GM18861 (cell line): ENCODE measurements around the gene ABLIM3.

Source experiments
- ATAC-seq: cut with Tn5 transposase; IDR thresholded peaks from one replicate; pipeline ENCODE4 v1.9.1; 2021; ENCODE audit not compliant: unreplicated experiment

The ABLIM3 gene

DNA sequence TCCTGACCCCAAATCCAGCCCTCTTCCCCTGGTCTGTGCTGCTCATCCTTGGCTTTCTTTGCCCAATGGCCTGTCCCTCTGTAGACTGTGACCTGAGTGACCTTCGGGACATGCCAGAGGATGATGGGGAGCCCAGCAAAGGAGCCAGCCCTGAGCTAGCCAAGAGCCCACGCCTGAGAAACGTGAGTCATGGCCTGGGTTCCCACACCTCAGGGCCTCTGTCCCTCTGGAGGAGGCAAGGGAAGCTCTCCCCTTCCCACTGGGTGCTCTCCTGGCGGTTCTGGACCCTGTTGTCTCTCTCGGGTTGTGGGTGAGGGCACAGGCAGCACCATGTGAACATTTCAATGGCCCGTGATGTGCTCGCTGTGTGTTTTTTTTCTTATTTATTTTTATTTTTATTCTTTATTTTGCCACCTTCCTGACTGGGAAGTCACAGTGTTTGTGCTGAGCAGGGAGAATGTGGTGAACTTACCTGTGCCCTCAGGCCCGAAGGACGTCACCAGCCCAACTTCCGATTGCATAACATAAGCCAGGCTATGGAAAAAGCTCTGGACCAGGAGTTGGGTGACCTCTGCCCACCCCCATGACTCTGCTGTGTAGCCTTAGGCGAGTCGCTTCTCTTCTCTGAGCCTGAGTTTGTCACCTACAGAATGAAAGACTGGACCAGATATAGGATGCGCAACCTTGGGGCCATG is 159.9 kb downstream of the ABLIM3 start:
- no peak for ATAC-seq

DNA sequence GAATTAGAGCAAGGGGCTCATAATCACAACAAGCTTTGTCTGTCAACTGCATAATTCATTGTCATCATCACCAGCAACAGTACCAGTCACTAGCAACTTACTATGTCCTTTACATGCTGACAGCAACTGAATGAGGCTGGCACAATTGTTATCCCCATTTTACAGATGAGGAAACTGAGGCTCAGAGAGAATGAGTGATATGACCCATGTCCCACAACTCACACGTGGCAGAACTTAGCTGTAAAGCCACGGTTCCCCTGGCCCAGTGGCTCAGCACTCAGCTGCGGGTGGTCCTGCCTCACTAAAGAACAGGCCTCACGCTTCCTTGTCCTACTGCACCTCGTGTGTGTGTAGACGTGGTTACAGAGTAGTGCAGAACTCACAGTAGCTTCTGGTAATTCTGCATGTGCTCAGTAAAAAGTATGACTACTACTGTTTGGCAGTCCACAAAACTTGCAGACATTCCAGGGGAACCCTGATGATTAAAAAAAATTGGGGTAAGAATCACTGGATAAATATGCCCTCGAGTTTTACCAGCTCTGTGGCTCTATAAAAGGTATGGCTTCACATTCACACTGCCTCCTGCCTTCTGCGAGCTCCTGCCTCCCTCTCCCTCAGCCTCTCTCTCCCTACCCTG is 160.6 kb downstream of the ABLIM3 start:
- no peak for ATAC-seq

DNA sequence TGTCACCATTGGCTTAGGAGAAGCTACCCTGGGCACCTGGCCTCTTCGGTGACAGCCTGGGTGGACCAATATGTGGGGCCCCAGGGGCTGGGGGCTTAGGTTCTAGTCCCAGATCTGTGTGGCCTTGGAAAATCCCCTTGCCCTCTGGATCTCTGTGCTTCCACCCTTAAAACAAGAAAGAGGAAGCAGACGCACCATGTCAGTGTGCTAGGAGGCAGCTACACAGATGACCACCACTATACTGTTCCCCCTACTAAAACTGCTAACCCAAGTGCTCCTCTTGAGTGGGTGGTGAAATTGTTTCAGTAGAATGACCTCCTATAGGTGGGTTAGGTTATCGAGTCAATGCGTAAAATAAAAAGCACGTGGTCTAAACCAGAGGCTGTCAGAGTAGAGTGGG is 161.3 kb downstream of the ABLIM3 start:
- ATAC-seq = no peak

DNA sequence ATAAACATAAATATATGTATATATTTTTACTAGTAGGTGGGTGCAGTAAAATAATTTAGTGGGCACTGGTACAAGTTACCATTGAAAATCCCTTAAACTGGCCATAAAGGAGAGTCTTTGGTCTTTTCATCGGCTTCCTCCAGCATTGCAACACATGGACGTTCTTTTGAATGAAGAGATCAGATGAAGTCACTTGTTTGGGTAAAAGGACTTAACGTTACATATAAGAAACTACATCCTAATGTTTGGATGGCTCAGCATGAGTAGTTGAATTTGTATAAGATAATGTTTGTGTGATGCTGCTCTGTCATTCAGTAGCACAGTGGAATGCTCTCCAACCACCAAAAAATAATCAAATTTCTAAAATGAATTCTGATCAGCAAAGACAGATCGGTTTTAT is 161.9 kb downstream of the ABLIM3 start:
- no peak for ATAC-seq

DNA sequence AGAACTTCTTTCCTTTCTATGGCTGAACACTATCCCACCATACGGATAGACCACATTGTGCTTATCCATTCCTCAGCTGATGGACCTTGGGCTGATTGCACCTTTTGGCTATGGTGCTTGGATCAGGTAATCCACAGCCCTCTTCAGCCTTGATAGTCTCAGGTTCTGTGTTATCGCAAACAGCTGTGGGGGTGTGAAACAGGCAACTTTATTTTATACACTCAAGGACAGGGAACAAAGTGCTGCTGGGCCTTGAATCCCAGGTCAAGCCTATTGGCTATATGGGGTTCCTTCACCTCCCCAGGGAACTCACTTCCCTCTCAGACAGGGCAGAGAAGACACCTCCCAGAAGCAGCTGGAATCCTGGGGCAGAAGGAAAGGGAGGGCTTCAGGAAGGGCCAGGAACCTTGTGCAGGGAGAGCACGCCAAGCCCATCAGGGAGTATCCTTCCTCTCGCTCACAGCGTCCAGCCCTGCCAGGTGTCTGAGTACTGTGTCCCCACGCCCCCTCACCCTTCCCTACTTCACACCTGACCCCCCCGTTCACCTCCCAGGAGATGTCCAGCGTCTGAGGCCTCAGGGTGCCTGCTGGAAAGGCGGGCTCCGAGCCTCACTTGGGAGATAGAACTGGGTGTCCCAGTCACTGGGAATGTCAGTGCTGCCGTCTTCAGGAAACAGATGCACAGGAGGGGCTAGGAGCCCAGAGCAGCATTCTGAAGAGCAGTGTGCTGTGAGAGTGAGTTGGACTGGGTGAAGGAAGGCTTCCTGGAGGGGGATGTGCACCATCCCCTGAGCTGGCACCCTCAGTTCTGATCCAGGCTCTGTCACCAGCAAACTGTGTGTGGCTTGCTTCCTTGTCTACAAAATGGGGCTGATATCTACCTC is 163.1 kb downstream of the ABLIM3 start:
- no peak for ATAC-seq

DNA sequence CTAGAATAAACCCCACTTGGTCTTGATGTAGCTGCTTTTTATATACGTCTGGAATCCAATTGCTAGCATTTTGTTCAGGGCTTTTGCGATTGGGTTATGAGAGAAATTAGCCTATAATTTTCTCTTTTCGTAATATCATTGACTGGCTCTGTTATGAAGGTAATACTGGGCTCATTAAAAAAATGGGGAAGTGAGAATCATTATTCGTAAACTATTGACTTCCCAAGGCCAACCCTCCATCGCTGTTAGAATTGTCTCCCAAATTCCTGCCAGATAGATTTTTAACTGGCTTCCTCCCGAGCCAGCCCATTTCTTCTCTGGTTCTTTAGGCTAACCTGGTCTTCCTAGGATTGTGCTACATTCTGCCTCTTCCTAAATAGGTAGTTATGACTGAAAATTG is 168.1 kb downstream of the ABLIM3 start:
- ATAC-seq = no peak
